Muscle of leg (tissue), 11 donors: ENCODE results near the gene RNF151. TPM values are rescaled to one million over a fixed set of nuclear protein-coding genes. Genes with fewer than 3 reads are reported as not detected.
"Not testable (repeated sequence)": the region's sequence is repeated elsewhere in the genome, so short reads cannot be mapped to it uniquely, and the experiment has no call there.

Experiments
- DNase-seq: peaks from one replicate; pipeline ENCODE4 v3.0.0; 2013
- H3K27ac ChIP-seq: one replicate; pipeline ENCODE4 v1.5.1; 2013; ENCODE audit warnings: mild to moderate bottlenecking, low read length, control low read depth
- H3K27me3 ChIP-seq: one replicate; pipeline ENCODE4 v1.6.1; 2013; ENCODE audit warnings: low read length; ENCODE audit not compliant: control insufficient read depth, insufficient read depth
- H3K36me3 ChIP-seq: one replicate; pipeline ENCODE4 v1.6.1; 2013; ENCODE audit warnings: low read length; ENCODE audit not compliant: control insufficient read depth, insufficient read depth
- H3K4me1 ChIP-seq: one replicate; pipeline ENCODE4 v1.6.1; 2013; ENCODE audit warnings: low read length; ENCODE audit not compliant: control insufficient read depth, insufficient read depth
- H3K4me3 ChIP-seq: one replicate; pipeline ENCODE4 v1.5.1; 2013; ENCODE audit warnings: low read length, control low read depth
- H3K9me3 ChIP-seq: replicated peaks from 2 replicates; pipeline ENCODE4 v1.6.1; 2013; ENCODE audit warnings: low read depth, low read length; ENCODE audit not compliant: control insufficient read depth
- WGBS: methylation state at CpG from one replicate; pipeline ENCODE4 v1.1.5; 2013; ENCODE audit warnings: missing lambda C conversion rate; ENCODE audit not compliant: insufficient coverage; 5-methylcytosine and 5-hydroxymethylcytosine counted together
- polyA plus RNA-seq, 8 donors: library from polyadenylated mRNA; unstranded; fragments of 120-200 nt; gene quantifications; one replicate each; pipeline versions ENCODE4 v1.2.1 to v1.2.3, GENCODE V29; 2013; ENCODE audit warnings: inconsistent platforms in 1 of 8, low replicate concordance in 1 of 8; ENCODE audit not compliant: insufficient read length in 8 of 8, insufficient read depth in 1 of 8
- total RNA-seq: library from RNA; stranded (reverse); fragments of 120-200 nt; gene quantifications from one replicate; pipeline ENCODE4 v1.2.4, GENCODE V29; 2013

Gene RNF151
- total and polyA plus RNA-seq, 9 donors, result not detected

DNA sequence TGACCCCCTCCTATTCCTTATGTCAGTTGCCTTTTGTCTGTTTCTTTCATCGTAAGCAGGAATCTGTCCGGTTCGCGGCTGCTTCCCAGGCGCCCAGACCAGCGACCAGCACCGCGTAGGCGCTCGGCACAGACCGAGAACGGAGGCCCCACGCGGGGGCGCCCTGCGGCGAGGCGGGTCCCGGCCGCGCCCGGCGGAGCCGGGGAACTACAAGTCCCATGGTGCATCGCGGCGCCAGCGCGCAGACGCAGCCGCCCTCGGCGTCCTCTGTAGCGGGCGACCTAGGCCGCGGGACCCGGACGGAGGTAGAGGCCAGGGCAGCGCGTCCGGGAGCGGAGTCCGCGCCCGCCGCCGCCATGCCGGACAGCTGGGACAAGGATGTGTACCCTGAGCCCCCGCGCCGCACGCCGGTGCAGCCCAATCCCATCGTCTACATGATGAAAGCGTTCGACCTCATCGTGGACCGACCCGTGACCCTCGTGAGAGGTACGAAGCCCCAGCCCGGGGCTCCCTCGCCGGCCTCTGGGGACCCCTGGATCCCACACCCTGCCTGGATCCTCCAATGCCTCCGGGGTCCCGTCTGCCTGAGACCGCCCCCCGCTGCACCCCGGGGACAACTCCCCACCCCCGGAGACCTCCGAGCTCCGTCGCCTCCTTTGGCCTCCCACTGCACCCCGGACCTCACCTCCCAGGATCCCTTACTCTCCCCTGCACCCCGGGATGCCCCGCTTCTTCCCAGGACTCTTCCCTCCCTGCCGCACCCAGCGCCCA, 7.2 kb upstream of the RNF151 start, which contains the start of gene NDUFB10:
Gene NDUFB10, plus strand, starts transcription at position 270 of the 771 bp plus-strand sequence. Its CDS starts 87 bp downstream, at position 357.
- no peaks in the 10 kb centered on the region for H3K9me3 ChIP-seq
- H3K36me3 ChIP-seq, result peaks cover 27% of the 10 kb centered on the region
- WGBS, result under 1% methylated on average over 77 of the region's 79 CpGs
- peak within 1 kb of the TSS; percentile 59 for H3K27ac ChIP-seq
- DNase-seq, result peak; percentile 94
- H3K27me3 ChIP-seq, result no peaks in the 10 kb centered on the region
- peaks cover 39% of the 10 kb centered on the region for H3K4me1 ChIP-seq
- H3K4me3 ChIP-seq, result peak within 1 kb of the TSS; percentile 79

DNA sequence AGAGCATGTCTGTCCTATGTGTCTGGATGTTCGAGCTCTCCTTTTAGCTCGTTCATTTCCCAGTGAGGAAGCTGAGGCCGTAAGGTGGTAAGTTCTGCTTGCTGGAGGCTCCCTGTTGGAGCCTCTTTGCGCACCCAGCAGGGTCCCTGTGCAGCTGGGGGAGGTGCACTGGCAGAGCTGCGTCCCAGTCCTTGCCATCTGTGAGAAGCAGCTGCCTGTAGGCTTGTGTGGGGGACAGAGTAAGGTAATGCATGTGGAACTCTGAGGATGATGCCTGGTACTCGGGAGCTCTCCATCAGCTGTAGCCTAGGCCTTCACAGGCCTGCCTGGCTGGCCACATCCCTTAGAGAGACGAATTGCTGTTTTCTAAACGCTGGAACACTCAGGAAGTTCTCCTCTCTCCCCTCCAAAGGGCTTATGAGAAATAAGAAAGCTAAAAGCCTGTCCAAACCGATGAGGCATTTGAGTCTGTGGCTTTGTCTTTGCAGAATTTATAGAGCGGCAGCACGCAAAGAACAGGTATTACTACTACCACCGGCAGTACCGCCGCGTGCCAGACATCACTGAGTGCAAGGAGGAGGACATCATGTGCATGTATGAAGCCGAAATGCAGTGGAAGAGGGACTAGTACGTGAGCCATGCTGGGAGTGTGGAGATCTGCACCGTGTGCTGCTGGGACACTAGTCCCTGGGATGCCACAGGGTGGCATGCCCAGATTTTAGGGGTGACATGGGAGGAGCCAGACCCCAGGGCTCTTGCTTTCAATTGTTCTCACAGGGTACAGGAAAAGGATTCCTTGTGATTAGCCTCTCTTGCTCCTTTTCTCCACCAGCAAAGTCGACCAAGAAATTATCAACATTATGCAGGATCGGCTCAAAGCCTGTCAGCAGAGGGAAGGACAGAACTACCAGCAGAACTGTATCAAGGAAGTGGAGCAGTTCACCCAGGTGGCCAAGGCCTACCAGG, 5.7 kb upstream of the RNF151 start:
- Histone ChIP-seq H3K4me1 (peaks cover 41% of the 10 kb centered on the region), H3K36me3 (peaks cover 32% of the 10 kb centered on the region), H3K4me3 (peak overlapping the region; percentile 0), H3K9me3 (no peaks in the 10 kb centered on the region), H3K27me3 (no peaks in the 10 kb centered on the region), H3K27ac (no peak overlapping the region)
- 49% methylated on average over 16 of the region's 20 CpGs for WGBS
- DNase-seq, result no peak

- WGBS, result 50% methylated on average over 3 of the region's 6 CpGs
- peaks cover 42% of the 10 kb centered on the region for H3K4me1 ChIP-seq
- H3K9me3 ChIP-seq, result no peaks in the 10 kb centered on the region
- H3K27me3 ChIP-seq, result no peaks in the 10 kb centered on the region
- peaks cover 33% of the 10 kb centered on the region for H3K36me3 ChIP-seq
- no peak for DNase-seq
- H3K27ac ChIP-seq, result no peak overlapping the region
- H3K4me3 ChIP-seq, result no peak overlapping the region
Measured at GRCh38 chr16:1961651-1962067, 5.0 kb upstream of the RNF151 start.

DNA sequence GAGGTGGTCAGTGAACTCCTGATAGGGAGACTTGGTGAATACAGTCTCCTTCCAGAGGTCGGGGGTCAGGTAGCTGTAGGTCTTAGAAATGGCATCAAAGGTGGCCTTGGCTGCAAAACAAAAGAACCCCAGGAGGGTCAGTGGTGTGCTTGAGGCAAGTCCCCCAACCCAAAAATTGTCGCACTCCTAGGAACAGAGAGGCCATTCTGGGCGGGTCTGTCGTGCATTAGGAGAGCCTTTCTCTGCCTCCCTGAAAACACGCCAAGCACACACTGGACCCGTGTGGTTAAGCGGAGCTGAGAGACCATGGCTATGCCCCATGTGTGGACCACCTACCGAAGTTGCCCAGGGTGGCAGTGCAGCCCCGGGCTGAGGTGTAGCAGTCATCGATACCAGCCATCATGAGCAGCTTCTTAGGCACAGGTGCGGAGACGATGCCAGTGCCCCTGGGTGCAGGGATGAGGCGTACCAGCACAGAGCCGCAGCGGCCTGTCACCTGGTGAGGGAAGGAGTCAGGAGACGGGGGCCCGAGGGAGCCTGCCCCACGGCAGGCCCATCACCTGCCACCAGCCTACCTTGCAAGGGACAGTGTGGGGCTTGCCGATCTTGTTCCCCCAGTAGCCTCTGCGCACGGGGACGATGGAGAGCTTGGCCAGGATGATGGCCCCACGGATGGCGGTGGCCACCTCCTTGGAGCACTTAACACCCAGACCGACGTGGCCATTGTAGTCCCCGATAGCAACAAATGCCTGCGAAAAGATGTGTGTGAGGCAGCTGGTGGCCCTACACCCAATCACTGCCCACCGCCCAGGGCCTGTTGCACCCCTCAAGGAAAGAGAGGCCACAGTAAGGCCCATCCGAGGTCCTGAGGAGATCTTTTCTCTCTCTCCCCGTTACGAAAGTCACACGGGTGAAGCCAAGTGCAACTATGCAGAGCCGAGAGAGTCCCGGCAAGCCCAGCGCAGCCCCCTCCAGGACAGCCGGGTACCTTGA, 4.2 kb upstream of the RNF151 start:
- not testable (repeated sequence) for DNase-seq, H3K4me3 ChIP-seq, H3K9me3 ChIP-seq, H3K27me3 ChIP-seq, H3K27ac ChIP-seq
- H3K36me3 ChIP-seq, result peaks cover 33% of the 10 kb centered on the region
- H3K4me1 ChIP-seq, result peaks cover 42% of the 10 kb centered on the region
- 80% methylated on average over 13 of the region's 37 CpGs for WGBS

- H3K4me1 ChIP-seq, result peaks cover 38% of the 10 kb centered on the region
- no peaks in the 10 kb centered on the region for H3K9me3 ChIP-seq
- no peaks in the 10 kb centered on the region for H3K27me3 ChIP-seq
- H3K4me3 ChIP-seq, result peak overlapping the region; percentile 93
- WGBS, result 5% methylated on average over 29 of the region's 44 CpGs
- peaks cover 33% of the 10 kb centered on the region for H3K36me3 ChIP-seq
- H3K27ac ChIP-seq, result peak overlapping the region; percentile 96
- peak; percentile 50 for DNase-seq
Measured at GRCh38 chr16:1963806-1964505, 2.7 kb upstream of the RNF151 start.

- peak; percentile 99 for DNase-seq
- Histone ChIP-seq H3K4me1 (peaks cover 36% of the 10 kb centered on the region), H3K36me3 (peaks cover 33% of the 10 kb centered on the region), H3K4me3 (peak within 1 kb of the TSS; percentile 93), H3K27me3 (no peaks in the 10 kb centered on the region), H3K27ac (peak within 1 kb of the TSS; percentile 97), H3K9me3 (no peaks in the 10 kb centered on the region)
- WGBS, result 0% methylated on average over 92 of the region's 97 CpGs
Measured at GRCh38 chr16:1964506-1965395, 1.9 kb upstream of the RNF151 start, which contains the start of gene RPS2. Gene RPS2, minus strand, starts transcription at chr16:1964826. Its CDS starts 201 bp downstream, at chr16:1964625.

DNA sequence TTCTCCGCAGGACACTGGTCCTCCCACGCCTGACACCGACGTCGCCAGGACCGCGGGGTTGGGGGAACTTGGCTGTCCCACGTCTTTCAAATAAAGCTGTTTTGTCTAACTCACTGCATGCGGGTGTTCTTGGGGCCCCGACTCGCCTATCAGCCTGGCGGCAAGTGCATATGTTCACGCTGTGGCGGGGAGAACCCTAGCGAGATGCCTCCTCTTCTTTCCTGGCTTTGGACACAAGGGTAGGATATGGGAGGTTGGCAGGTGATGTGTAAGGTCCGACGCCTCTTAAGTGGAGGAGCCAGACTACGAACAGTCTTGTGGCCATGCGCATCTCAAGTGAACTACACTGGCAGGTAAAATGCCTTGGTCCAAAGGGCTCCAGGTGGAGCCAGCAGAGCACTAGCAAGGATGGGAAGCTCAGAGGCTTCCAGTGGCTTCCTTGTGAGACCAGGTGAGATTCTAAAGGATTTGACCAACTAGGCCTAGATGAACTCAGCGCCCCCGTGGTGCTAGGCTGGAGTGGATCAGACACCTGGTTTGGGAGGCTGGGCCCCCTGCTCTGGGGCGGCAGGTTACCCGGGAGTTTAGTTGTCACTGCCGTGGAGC, 1.2 kb upstream of the RNF151 start:
- Histone ChIP-seq H3K9me3 (no peaks in the 10 kb centered on the region), H3K27ac (peak overlapping the region; percentile 97), H3K36me3 (peaks cover 32% of the 10 kb centered on the region), H3K4me3 (peak overlapping the region; percentile 93), H3K4me1 (peaks cover 30% of the 10 kb centered on the region), H3K27me3 (no peaks in the 10 kb centered on the region)
- DNase-seq, result no peak
- WGBS, result 19% methylated on average over 24 of the region's 24 CpGs
